Fibroblast of lung (primary cell): ENCODE results near the gene CARD14.
"Not testable (repeated sequence)": the region's sequence is repeated elsewhere in the genome, so short reads cannot be mapped to it uniquely, and the experiment has no call there.

ENCODE experiments used
- EZH2 ChIP-seq: IDR thresholded peaks from 2 replicates; pipeline ENCODE4 v1.5.1; 2012; ENCODE audit warnings: low read length, control low read depth, mild to moderate bottlenecking; ENCODE audit errors: missing control alignments
- TF ChIP-seq, protein P1 (sequence below), 2 donors: IDR thresholded peaks in 1 of 2; conservative IDR thresholded peaks in 1 of 2; 1 replicate in 1 of 2; 2 replicates in 1 of 2; pipeline ENCODE4 v1.5.1; 2011 to 2012; ENCODE audit warnings: low read length in 2 of 2, control low read depth in 1 of 2, inconsistent platforms in 1 of 2, low read depth in 1 of 2, mild to moderate bottlenecking in 1 of 2

DNA sequence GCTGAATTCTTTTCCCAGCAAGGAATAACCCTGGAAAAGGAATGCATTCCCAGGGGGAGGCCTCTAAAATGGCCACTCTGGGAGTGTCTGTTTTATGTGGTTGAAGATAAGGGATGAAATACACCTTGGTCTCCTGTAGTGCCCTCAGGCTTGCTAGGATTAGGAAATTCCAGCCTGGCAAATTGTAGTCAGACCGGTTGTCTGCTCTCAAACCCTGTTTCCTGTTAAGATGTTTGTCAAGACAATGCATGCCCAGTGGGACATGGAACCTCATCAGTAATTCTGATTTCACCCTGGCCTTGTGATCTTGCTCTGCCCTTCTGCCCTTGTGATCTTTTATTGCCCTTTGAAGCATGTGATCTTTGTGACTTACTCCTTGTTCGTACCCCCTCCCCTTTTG is 14.2 kb upstream of the CARD14 start:
- TF ChIP-seq, protein P1, sequence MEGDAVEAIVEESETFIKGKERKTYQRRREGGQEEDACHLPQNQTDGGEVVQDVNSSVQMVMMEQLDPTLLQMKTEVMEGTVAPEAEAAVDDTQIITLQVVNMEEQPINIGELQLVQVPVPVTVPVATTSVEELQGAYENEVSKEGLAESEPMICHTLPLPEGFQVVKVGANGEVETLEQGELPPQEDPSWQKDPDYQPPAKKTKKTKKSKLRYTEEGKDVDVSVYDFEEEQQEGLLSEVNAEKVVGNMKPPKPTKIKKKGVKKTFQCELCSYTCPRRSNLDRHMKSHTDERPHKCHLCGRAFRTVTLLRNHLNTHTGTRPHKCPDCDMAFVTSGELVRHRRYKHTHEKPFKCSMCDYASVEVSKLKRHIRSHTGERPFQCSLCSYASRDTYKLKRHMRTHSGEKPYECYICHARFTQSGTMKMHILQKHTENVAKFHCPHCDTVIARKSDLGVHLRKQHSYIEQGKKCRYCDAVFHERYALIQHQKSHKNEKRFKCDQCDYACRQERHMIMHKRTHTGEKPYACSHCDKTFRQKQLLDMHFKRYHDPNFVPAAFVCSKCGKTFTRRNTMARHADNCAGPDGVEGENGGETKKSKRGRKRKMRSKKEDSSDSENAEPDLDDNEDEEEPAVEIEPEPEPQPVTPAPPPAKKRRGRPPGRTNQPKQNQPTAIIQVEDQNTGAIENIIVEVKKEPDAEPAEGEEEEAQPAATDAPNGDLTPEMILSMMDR (conservative IDR thresholded peaks at IDR 0.05 in 1 of 2, IDR thresholded peaks at IDR 0.05 in 1 of 2; ENCODE audit: low read depth in 1 of 2, low read length in 2 of 2) = not testable (repeated sequence)
- TF ChIP-seq EZH2 = not testable (repeated sequence)
